HG02678 (cell line): Measurements from ENCODE around the gene GALK1.
"Not testable (repeated sequence)": the region's sequence is repeated elsewhere in the genome, so short reads cannot be mapped to it uniquely, and the experiment has no call there.

Source experiments
- ATAC-seq: cut with Tn5 transposase; IDR thresholded peaks from one replicate; pipeline ENCODE4 v1.9.1; 2021; ENCODE audit warnings: mild to moderate bottlenecking, moderate library complexity; ENCODE audit not compliant: unreplicated experiment

GALK1 gene

GRCh38 chr17:75764711-75765421 is at the start of gene GALK1:
Gene GALK1 (minus strand): TSS chr17:75765192. CDS start chr17:75765136, 56 bp downstream.
- ATAC-seq: peak; percentile 69

GRCh38 chr17:75814021-75814395 is 49.0 kb upstream of the GALK1 start:
- ATAC-seq: no peak

- no peak for ATAC-seq
Observed at GRCh38 chr17:75813081-75814020, 48.4 kb upstream of the GALK1 start.

GRCh38 chr17:75812096-75813013 is 47.4 kb upstream of the GALK1 start:
- no peak for ATAC-seq

GRCh38 chr17:75811174-75811573 is 46.2 kb upstream of the GALK1 start:
- ATAC-seq: no peak

GRCh38 chr17:75810756-75811155 is 45.8 kb upstream of the GALK1 start:
- ATAC-seq: not testable (repeated sequence)

GRCh38 chr17:75810216-75810615 is 45.2 kb upstream of the GALK1 start:
- no peak for ATAC-seq

- ATAC-seq: no peak
Observed at GRCh38 chr17:75809631-75810111, 44.7 kb upstream of the GALK1 start.

GRCh38 chr17:75808905-75809621 is 44.1 kb upstream of the GALK1 start:
- peak; percentile 55 for ATAC-seq

GRCh38 chr17:75808549-75808904 is 43.5 kb upstream of the GALK1 start:
- ATAC-seq: no peak

GRCh38 chr17:75807861-75808260 is 42.9 kb upstream of the GALK1 start:
- ATAC-seq: no peak

GRCh38 chr17:75806822-75807500 is 42.0 kb upstream of the GALK1 start:
- no peak for ATAC-seq

GRCh38 chr17:75803883-75804282 is 38.9 kb upstream of the GALK1 start:
- no peak for ATAC-seq

- no peak for ATAC-seq
Observed at GRCh38 chr17:75799402-75799801, 34.4 kb upstream of the GALK1 start.

- no peak for ATAC-seq
Observed at GRCh38 chr17:75795820-75796607, 31.0 kb upstream of the GALK1 start.

- no peak for ATAC-seq
Observed at GRCh38 chr17:75793460-75793859, 28.5 kb upstream of the GALK1 start.

- no peak for ATAC-seq
Observed at GRCh38 chr17:75791254-75791653, 26.3 kb upstream of the GALK1 start.

GRCh38 chr17:75785016-75785890 is 20.3 kb upstream of the GALK1 start:
- peak; percentile 64 for ATAC-seq
